ENCODE results near the gene MSANTD3.
"Not testable (repeated sequence)": the region's sequence is repeated elsewhere in the genome, so short reads cannot be mapped to it uniquely, and the experiment has no call there.

Gene MSANTD3

GRCh38 chr9:100426530-100427365, at the start of gene MSANTD3:
Gene MSANTD3, plus strand, starts transcription at chr9:100427143. Its CDS starts 14,796 bp downstream, at chr9:100441939.
- peak in 1 of 3 experiments; percentile 8 for TF ChIP-seq CTCF (IDR thresholded peaks at IDR 0.05; ENCODE audit: unreplicated experiment in 3 of 3)
- H3K27ac Mint-ChIP-seq = peak within 1 kb of the TSS; percentile 98 to 99 (median 99)
- peaks cover 41% of the 10 kb centered on the region for H3K4me1 Mint-ChIP-seq
- peak within 1 kb of the TSS; percentile 92 to 96 (median 96) for H3K4me3 Mint-ChIP-seq
- no peaks in the 10 kb centered on the region for H3K27me3 Mint-ChIP-seq (ENCODE audit: low read depth)
- peaks cover 17% of the 10 kb centered on the region for H3K36me3 Mint-ChIP-seq (ENCODE audit: low read depth)
- no peaks in the 10 kb centered on the region for H3K9me3 Mint-ChIP-seq

- Mint-ChIP-seq H3K27me3 (ENCODE audit: low read depth) (no peaks in the 10 kb centered on the region), H3K9me3 (peaks cover 9% of the 10 kb centered on the region), H3K4me1 (no peaks in the 10 kb centered on the region), H3K4me3 (no peak overlapping the region), H3K27ac (peak overlapping the region in 2 of 3 experiments; percentile 67 to 80), H3K36me3 (ENCODE audit: low read depth) (peaks cover 6% of the 10 kb centered on the region)
- no peak for TF ChIP-seq CTCF (IDR thresholded peaks at IDR 0.05; ENCODE audit: unreplicated experiment in 3 of 3)
These were observed 47.1 kb upstream of the MSANTD3 start for GRCh38 chr9:100379862-100380261.

GRCh38 chr9:100392989-100393388, 34.0 kb upstream of the MSANTD3 start:
- H3K27me3 Mint-ChIP-seq (ENCODE audit: low read depth); H3K9me3 Mint-ChIP-seq; H3K4me1 Mint-ChIP-seq; H3K4me3 Mint-ChIP-seq; H3K27ac Mint-ChIP-seq: not testable (repeated sequence)
- peaks cover 32% of the 10 kb centered on the region for H3K36me3 Mint-ChIP-seq (ENCODE audit: low read depth)

- Mint-ChIP-seq H3K9me3 (peaks cover 7% of the 10 kb centered on the region), H3K36me3 (ENCODE audit: low read depth) (peaks cover 25% of the 10 kb centered on the region), H3K4me1 (no peaks in the 10 kb centered on the region), H3K4me3 (no peak overlapping the region), H3K27ac (no peak overlapping the region), H3K27me3 (ENCODE audit: low read depth) (no peaks in the 10 kb centered on the region)
- TF ChIP-seq CTCF (IDR thresholded peaks at IDR 0.05; ENCODE audit: unreplicated experiment in 3 of 3) = no peak
These were observed 32.8 kb upstream of the MSANTD3 start for GRCh38 chr9:100394032-100394695.

GRCh38 chr9:100394816-100395215, 32.1 kb upstream of the MSANTD3 start:
- TF ChIP-seq CTCF (IDR thresholded peaks at IDR 0.05; ENCODE audit: unreplicated experiment in 3 of 3) = no peak
- peaks cover 7% of the 10 kb centered on the region for H3K9me3 Mint-ChIP-seq
- H3K27ac Mint-ChIP-seq = no peak overlapping the region
- H3K4me1 Mint-ChIP-seq = no peaks in the 10 kb centered on the region
- peaks cover 25% of the 10 kb centered on the region for H3K36me3 Mint-ChIP-seq (ENCODE audit: low read depth)
- H3K4me3 Mint-ChIP-seq = no peak overlapping the region
- no peaks in the 10 kb centered on the region for H3K27me3 Mint-ChIP-seq (ENCODE audit: low read depth)

- no peak overlapping the region for H3K4me3 Mint-ChIP-seq
- peaks cover 21% of the 10 kb centered on the region for H3K36me3 Mint-ChIP-seq (ENCODE audit: low read depth)
- no peaks in the 10 kb centered on the region for H3K27me3 Mint-ChIP-seq (ENCODE audit: low read depth)
- peaks cover 7% of the 10 kb centered on the region for H3K9me3 Mint-ChIP-seq
- no peak overlapping the region for H3K27ac Mint-ChIP-seq
- no peak for TF ChIP-seq CTCF (IDR thresholded peaks at IDR 0.05; ENCODE audit: unreplicated experiment in 3 of 3)
- no peaks in the 10 kb centered on the region for H3K4me1 Mint-ChIP-seq
These were observed 30.2 kb upstream of the MSANTD3 start for GRCh38 chr9:100396769-100397168.
